ENCODE measurements around the gene RRH. TPM values are rescaled to one million over a fixed set of nuclear protein-coding genes. Genes with fewer than 3 reads are reported as not detected.

Gene RRH
- total and polyA plus RNA-seq, 11 donors: 0.06 to 0.21 TPM; not detected in 9

GRCh38 chr4:109826719-109827118 lies 1.1 kb upstream of the RRH start:
- DNase-seq: no peak
- H3K9me3 ChIP-seq: no peaks in the 10 kb centered on the region
- peaks cover 0 to 46% (median 37%) of the 10 kb centered on the region in 9 donors for H3K36me3 ChIP-seq
- intact Hi-C loops (cut with DNase I): loop anchor here in 9 of 10 donors (1.0 to 10.0 kb wide), 5 partner anchors 122 to 404 kb away; partner anchors contain the start of gene CASP6 (in 2 of the 9)
- H3K27ac ChIP-seq: no peak overlapping the region
- no peak overlapping the region for H3K4me3 ChIP-seq
- ATAC-seq: no peak
- H3K27me3 ChIP-seq: no peaks in the 10 kb centered on the region
- H3K4me1 ChIP-seq: no peaks in the 10 kb centered on the region
- TF ChIP-seq CTCF (IDR thresholded peaks at IDR 0.05) (peak; percentile 44 to 66 (median 54)), POLR2A (IDR thresholded peaks at IDR 0.05) (no peak)

- Histone ChIP-seq H3K4me1 (no peaks in the 10 kb centered on the region), H3K9me3 (no peaks in the 10 kb centered on the region), H3K36me3 (no peaks in the 10 kb centered on the region), H3K4me3 (no peak overlapping the region), H3K27me3 (no peaks in the 10 kb centered on the region), H3K27ac (no peak overlapping the region)
- DNase-seq (no peak), ATAC-seq (no peak)
- 93 to 98% (median 94%) methylated on average over 4 of the region's 4 CpGs for WGBS, 4 donors
- no peak for TF ChIP-seq CTCF (IDR thresholded peaks at IDR 0.05)
- TF ChIP-seq POLR2A (IDR thresholded peaks at IDR 0.05): no peak
- intact Hi-C loops (cut with DNase I): loop anchor here in 2 of 10 donors (10.0 kb wide), 1 partner anchor 141 kb away; no protein-coding TSS in a partner anchor
Observed at GRCh38 chr4:109833756-109834155, 6.0 kb downstream of the RRH start.

- no peak for ATAC-seq
- TF ChIP-seq CTCF (IDR thresholded peaks at IDR 0.05): no peak
- TF ChIP-seq POLR2A (IDR thresholded peaks at IDR 0.05): no peak
- intact Hi-C loops (cut with DNase I): loop anchor here in 2 of 10 donors (10.0 kb wide), 1 partner anchor 138 kb away; no protein-coding TSS in a partner anchor
- Histone ChIP-seq H3K27me3 (no peaks in the 10 kb centered on the region), H3K27ac (no peak overlapping the region), H3K4me1 (no peaks in the 10 kb centered on the region), H3K4me3 (no peak overlapping the region), H3K9me3 (no peaks in the 10 kb centered on the region), H3K36me3 (no peaks in the 10 kb centered on the region)
- WGBS, 4 donors: 84 to 90% (median 88%) methylated on average over 3 of the region's 3 CpGs
- no peak for DNase-seq
Observed at GRCh38 chr4:109836985-109837384, 9.2 kb downstream of the RRH start.

- DNase-seq: no peak
- no peak for ATAC-seq
- H3K9me3 ChIP-seq: no peaks in the 10 kb centered on the region
- no peaks in the 10 kb centered on the region for H3K4me1 ChIP-seq
- no peak for TF ChIP-seq CTCF (IDR thresholded peaks at IDR 0.05)
- no peak for TF ChIP-seq POLR2A (IDR thresholded peaks at IDR 0.05)
- no peaks in the 10 kb centered on the region for H3K27me3 ChIP-seq
- intact Hi-C loops (cut with DNase I): loop anchor here in 1 of 10 donors (2.0 kb wide), 1 partner anchor 50 kb away; no protein-coding TSS in a partner anchor
- H3K36me3 ChIP-seq: no peaks in the 10 kb centered on the region
- H3K4me3 ChIP-seq: no peak overlapping the region
- WGBS, 4 donors: 31 to 38% (median 34%) methylated on average over 6 of the region's 6 CpGs
- no peak overlapping the region for H3K27ac ChIP-seq
Observed at GRCh38 chr4:109846395-109847098, 18.8 kb downstream of the RRH start.
